GM13977 (cell line): Measurements from ENCODE around the gene DBNDD2.

Experiments used
- DNase-seq: peaks from one replicate; pipeline ENCODE4 v3.0.0; 2012; ENCODE audit warnings: low spot score
- CTCF ChIP-seq: IDR thresholded peaks from 2 replicates; pipeline ENCODE4 v1.5.1; 2012; ENCODE audit warnings: mild to moderate bottlenecking, control low read depth; ENCODE audit not compliant: insufficient read depth; ENCODE audit errors: extremely low read depth, missing control alignments
- in situ Hi-C: fragments of 300-500 bp; cut with MboI; formaldehyde crosslinking; loops from one replicate; pipeline ENCODE4 v1.12.0; 2022; ENCODE audit warnings: low sequenced_read_pairs, low pct_unique_long_range_greater_than_20kb, mixed read lengths, inconsistent platforms; ENCODE audit not compliant: unreplicated experiment

The DBNDD2 gene

GRCh38 chr20:45377269-45377668, 30.8 kb upstream of the DBNDD2 start:
- in situ Hi-C loops: no loop called here
- TF ChIP-seq CTCF: no peak
- DNase-seq: no peak

- in situ Hi-C loops: no loop called here
- no peak for DNase-seq
- TF ChIP-seq CTCF: no peak
Observed at GRCh38 chr20:45378191-45378590, 29.9 kb upstream of the DBNDD2 start, which contains the start of gene TP53TG5. TSS of gene TP53TG5 (minus strand) at chr20:45378325. CDS start at chr20:45378236, 89 bp downstream.

- TF ChIP-seq CTCF: no peak
- in situ Hi-C loops: no loop called here
- no peak for DNase-seq
Observed at GRCh38 chr20:45387274-45387673, 20.8 kb upstream of the DBNDD2 start.

- in situ Hi-C loops: no loop called here
- DNase-seq: no peak
- TF ChIP-seq CTCF: no peak
Observed at GRCh38 chr20:45390931-45391330, 17.2 kb upstream of the DBNDD2 start.

GRCh38 chr20:45391559-45391958, 16.5 kb upstream of the DBNDD2 start:
- TF ChIP-seq CTCF: no peak
- in situ Hi-C loops: no loop called here
- no peak for DNase-seq

- in situ Hi-C loops: no loop called here
- no peak for TF ChIP-seq CTCF
- DNase-seq: no peak
Observed at GRCh38 chr20:45392733-45393132, 15.4 kb upstream of the DBNDD2 start.
